ENCODE results near the gene CYB5R3.

DNA sequence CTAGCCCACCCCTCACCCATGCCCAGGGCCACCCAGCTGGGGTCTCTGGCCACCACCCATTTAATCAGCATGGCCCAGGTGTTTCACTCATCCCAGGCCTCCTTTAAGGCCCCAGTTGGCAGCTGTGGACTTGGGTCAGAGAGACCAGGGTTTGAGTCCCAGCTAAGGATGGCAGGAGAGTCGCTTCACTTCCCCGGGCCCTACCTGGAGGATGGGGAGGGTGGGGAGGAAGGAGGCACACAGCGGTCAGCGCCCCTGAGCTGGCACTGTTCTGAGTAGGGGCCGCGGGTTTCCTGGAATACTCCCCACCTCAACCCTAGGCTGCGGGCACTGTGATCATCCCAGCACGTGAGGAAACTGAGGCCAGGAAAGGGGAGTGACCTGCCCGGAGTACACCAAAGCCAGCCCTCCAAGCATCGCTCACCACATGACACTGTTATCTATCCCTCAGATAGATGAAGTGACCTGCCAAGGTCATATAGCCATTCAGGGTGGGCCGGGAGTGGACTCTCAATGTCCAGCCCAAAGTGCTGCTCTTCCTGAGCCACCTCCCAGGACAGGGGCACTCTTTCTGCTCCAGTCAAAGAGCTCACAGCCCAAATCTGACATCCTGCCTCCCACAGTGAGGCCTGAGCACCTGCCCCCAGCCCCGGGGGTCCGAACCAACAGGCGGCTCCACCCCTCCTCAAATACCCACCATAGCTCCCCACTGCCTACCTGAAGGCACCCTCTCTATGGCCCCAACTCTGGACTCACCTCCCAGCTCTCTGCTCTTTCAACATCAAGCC is 5.4 kb downstream of the CYB5R3 start:
- TF ChIP-seq, protein P1, sequence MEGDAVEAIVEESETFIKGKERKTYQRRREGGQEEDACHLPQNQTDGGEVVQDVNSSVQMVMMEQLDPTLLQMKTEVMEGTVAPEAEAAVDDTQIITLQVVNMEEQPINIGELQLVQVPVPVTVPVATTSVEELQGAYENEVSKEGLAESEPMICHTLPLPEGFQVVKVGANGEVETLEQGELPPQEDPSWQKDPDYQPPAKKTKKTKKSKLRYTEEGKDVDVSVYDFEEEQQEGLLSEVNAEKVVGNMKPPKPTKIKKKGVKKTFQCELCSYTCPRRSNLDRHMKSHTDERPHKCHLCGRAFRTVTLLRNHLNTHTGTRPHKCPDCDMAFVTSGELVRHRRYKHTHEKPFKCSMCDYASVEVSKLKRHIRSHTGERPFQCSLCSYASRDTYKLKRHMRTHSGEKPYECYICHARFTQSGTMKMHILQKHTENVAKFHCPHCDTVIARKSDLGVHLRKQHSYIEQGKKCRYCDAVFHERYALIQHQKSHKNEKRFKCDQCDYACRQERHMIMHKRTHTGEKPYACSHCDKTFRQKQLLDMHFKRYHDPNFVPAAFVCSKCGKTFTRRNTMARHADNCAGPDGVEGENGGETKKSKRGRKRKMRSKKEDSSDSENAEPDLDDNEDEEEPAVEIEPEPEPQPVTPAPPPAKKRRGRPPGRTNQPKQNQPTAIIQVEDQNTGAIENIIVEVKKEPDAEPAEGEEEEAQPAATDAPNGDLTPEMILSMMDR (IDR thresholded peaks at IDR 0.05), result no peak
- no peak for TF ChIP-seq POLR2A (IDR thresholded peaks at IDR 0.05)
